Mucosa of gallbladder (tissue), 1 donor: ENCODE measurements around the gene TSPAN4. TPM values are rescaled to one million over a fixed set of nuclear protein-coding genes. Genes with fewer than 3 reads are reported as not detected.

ENCODE experiments used
- DNase-seq: peaks from one replicate; pipeline ENCODE4 v3.0.0-alpha.2; 2020; ENCODE audit warnings: low spot score
- total RNA-seq: library from RNA; stranded (reverse); gene quantifications from one replicate; pipeline ENCODE4 v1.2.1, GENCODE V29; 2021
- donor health status: DM: no; HTN: no; CAD: no.

TSPAN4 gene
- total RNA-seq, 1 donor from 2014 or later, result 34.6 TPM

GRCh38 chr11:849104-849824 lies 6.6 kb downstream of the TSPAN4 start:
- no peak for DNase-seq

GRCh38 chr11:849951-850774 lies 7.5 kb downstream of the TSPAN4 start:
- no peak for DNase-seq

GRCh38 chr11:850775-851763 lies 8.4 kb downstream of the TSPAN4 start:
- DNase-seq, result no peak

- no peak for DNase-seq
Measured at GRCh38 chr11:852762-853161, 10.1 kb downstream of the TSPAN4 start.

GRCh38 chr11:853682-854448 lies 11.2 kb downstream of the TSPAN4 start:
- DNase-seq, result no peak

GRCh38 chr11:854601-855329 lies 12.1 kb downstream of the TSPAN4 start:
- no peak for DNase-seq

GRCh38 chr11:855330-855674 lies 12.7 kb downstream of the TSPAN4 start:
- no peak for DNase-seq

- no peak for DNase-seq
Measured at GRCh38 chr11:855796-856195, 13.1 kb downstream of the TSPAN4 start.

- no peak for DNase-seq
Measured at GRCh38 chr11:856397-856796, 13.7 kb downstream of the TSPAN4 start.

- no peak for DNase-seq
Measured at GRCh38 chr11:858053-858761, 15.6 kb downstream of the TSPAN4 start.

- no peak for DNase-seq
Measured at GRCh38 chr11:858762-859339, 16.2 kb downstream of the TSPAN4 start.

GRCh38 chr11:859394-860131 lies 16.9 kb downstream of the TSPAN4 start:
- DNase-seq, result peak; percentile 83

GRCh38 chr11:860234-861104 lies 17.8 kb downstream of the TSPAN4 start:
- DNase-seq, result no peak

GRCh38 chr11:861105-861479 lies 18.4 kb downstream of the TSPAN4 start:
- no peak for DNase-seq

GRCh38 chr11:862081-862661 lies 19.5 kb downstream of the TSPAN4 start:
- no peak for DNase-seq

GRCh38 chr11:862696-863022 lies 20.0 kb downstream of the TSPAN4 start:
- no peak for DNase-seq

GRCh38 chr11:863023-863909 lies 20.6 kb downstream of the TSPAN4 start:
- no peak for DNase-seq
